Fibroblast of skin of left biceps (primary cell): ENCODE measurements around the gene CD300LG.

Experiments used
- DNase-seq, 2 experiments: peaks; one replicate each; pipeline ENCODE4 v3.0.0-alpha.2; 2013; ENCODE audit warnings: low read depth in 2 of 2

The CD300LG gene

DNA sequence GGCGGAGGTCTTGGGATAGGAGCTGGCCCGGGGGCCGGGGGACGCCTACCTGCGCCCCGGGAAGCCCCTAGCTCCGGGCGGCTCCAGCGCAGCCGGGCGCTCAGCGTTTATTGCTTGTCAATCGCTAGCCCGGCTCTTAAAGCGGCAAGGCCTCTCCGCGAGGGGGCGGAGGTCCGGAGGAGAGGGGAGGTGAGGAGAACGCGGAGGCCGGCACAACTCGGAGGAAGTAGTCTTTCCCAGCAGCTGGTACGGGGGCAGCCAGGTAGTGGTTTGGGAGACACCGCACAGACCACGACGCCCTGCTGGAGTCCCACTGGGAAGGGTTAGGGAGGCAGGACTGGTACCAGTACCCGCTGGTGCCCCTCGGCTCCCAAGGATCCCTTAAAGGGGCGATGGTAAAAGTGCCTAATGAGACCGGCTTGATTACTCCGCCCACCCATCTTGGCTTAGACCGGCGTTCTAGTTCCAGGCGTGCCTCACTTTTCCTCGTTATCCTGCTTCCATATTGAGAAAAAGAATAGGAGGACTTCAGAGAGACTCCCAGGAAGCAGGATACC is 60.5 kb downstream of the CD300LG start, which contains the start of gene MPP2:
Gene MPP2 (minus strand): TSS at position 112 of the 557 bp plus-strand sequence. CDS start 3,076 bp downstream, outside the sequence.
- peak; percentile 19 to 34 for DNase-seq

DNA sequence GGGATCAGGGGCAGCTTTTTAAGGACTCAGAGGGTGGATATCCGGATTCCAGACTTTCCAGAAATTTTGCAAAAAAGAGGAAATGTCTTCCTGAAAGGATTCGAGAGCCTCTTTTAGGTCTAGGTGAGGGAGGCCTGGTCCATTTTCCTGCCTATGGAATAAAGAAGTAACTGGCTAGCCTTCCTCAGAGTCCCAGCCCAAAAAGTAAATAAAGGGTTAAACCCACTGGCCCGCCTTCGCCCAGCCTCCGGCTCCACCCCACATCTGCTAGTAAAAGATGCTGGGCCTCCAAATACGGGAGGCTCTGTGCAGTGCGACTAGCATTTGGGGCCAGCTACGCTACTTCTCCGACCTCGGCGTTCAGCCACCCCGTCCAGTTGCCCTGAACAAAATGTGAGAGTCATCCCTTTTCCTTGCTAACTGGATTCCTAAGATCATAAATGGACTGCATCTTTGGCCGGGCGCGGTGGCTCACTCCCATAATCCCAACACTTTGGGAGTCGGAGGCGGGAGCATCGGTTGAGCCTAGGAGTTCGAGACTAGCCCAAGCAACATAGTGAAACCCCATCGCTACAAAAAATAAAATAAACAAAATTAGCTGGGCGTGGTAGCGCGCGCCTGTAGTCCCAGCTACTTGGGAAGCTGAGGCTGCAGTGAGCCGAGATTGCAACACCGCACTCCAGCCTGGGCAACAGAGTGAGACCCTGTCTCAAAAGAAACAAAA is 61.2 kb downstream of the CD300LG start:
- peak; percentile 32 to 49 for DNase-seq

DNA sequence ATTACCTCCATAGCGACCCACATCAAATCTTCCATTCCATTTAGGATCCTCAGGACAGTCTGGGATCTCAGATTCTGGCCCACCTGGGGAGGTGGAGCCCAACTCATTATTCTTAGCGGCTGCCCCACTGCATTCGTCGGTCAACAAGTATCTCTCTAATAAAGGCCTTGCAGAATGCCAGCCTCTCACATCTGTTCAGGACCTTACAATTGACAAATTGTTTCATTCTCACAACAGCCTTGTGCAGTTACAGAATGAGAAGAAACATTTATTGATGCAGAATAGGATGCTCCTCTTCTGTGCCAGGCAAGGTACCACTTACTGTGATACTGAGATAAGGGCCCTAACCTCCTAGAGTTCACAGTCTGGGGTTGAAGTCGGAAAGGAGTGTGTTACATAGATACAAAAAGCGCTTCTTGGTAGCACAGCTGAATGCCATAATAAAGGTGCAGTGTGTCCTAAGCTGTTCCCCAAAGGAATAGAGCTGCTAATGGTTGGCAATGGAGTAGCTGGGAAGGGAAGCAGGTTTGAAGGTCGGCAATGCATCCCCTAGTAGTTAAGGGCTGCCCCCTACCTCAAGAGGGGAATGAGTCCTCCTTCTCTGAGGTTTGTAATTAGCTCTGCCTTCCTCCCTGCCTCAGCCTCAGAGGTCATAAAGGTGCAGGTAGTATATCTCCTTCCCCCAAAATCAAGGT is 62.7 kb downstream of the CD300LG start:
- no peak for DNase-seq

DNA sequence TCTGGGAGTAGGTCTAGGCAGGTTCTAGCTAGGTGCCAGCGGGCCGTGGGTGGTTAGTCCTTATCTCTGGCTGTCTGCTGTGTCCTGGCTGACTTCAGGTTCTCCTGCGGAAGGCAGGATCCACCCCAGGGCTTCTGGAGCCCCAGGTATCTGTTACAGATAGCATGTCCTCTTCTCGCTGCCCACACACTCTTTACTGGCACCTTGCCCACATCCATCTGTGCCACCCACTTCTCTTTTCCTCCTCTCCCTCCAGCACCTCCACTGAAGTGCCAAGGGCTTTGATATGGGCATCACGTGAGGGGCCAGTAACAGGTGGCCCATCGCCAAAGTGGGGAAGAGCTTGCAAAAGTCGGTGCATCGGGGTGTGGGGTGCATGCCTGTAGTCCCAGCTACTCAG is 64.9 kb downstream of the CD300LG start:
- no peak for DNase-seq

DNA sequence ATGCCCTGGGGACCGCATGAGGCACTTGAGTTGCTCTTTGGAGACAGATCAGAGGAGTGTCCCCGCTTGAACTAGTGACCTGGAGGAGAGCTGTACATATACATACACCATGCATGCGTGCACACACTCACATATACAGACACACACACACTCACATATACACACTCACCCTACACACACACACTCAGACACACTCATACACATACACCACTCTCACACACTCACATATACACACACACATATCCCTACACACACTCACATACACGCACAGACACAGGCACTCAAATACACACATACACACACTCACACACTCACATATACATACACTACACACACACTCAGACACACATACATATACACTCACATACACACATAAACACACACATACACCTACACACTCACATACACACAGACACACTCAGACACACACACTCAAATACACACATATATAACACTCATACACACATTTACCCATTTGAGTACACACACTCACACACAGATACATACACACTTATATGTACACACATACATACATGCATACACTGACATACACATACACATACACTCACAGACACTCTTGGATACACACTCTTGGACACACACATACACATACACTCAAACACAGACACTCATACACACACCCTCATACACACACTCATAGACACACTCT is 65.8 kb downstream of the CD300LG start:
- no peak for DNase-seq
